Measurements from ENCODE around the gene SUN2.

DNA sequence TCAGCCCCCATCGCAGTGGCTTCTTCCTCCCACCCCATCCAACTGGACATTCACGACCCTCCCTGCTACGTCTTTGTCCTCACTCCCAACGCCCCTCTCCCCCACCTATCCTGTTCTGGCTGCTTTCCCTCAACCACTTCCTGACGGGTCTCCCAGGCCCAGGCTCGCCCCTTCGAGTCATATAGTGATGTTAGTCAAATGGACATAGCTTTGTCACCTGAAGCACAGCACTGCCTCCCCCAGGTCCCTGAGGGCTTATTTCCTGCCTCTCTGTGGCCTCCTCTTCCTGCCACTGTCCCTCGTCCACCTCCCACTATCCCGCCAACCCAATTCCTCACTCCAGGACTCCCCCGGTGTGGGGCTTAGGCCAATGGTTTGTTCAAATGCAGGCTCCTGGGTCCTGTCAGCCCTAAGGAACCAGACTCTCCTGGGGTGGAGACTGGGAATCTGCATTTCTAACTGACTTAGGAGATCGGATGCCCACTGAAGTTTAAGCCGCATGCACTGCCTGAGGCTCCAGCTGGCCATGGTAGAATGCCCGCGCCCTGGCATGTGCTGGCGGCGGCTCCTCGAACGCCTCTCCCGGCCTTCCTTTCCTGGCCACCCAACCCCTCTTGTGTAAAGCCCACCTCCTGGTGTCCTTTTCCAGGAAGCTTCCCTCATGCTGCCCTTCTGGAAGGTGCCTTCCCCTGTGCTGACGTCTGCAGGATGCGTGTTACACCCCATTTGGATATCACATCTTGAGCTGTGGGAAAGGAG is 18.3 kb downstream of the SUN2 start:
- TF ChIP-seq, protein P1, sequence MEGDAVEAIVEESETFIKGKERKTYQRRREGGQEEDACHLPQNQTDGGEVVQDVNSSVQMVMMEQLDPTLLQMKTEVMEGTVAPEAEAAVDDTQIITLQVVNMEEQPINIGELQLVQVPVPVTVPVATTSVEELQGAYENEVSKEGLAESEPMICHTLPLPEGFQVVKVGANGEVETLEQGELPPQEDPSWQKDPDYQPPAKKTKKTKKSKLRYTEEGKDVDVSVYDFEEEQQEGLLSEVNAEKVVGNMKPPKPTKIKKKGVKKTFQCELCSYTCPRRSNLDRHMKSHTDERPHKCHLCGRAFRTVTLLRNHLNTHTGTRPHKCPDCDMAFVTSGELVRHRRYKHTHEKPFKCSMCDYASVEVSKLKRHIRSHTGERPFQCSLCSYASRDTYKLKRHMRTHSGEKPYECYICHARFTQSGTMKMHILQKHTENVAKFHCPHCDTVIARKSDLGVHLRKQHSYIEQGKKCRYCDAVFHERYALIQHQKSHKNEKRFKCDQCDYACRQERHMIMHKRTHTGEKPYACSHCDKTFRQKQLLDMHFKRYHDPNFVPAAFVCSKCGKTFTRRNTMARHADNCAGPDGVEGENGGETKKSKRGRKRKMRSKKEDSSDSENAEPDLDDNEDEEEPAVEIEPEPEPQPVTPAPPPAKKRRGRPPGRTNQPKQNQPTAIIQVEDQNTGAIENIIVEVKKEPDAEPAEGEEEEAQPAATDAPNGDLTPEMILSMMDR (IDR thresholded peaks at IDR 0.05): no peak
- TF ChIP-seq POLR2A (IDR thresholded peaks at IDR 0.05): no peak
- no peak for TF ChIP-seq EP300 (IDR thresholded peaks at IDR 0.05)
